AG09319 (cell line): ENCODE data around the gene ZNF217.
A peak's percentile ranks its signal among the peaks of the same experiment; 100 is the strongest.
"Not testable (repeated sequence)": the region's sequence is repeated elsewhere in the genome, so short reads cannot be mapped to it uniquely, and the experiment has no call there.

Experiments
- DNase-seq: peaks from one replicate; pipeline ENCODE4 v3.0.0-alpha.2; 2010; ENCODE audit warnings: low read depth; ENCODE audit errors: extremely low read depth
- CTCF ChIP-seq: IDR thresholded peaks from 2 replicates; pipeline ENCODE4 v1.5.1; 2011; ENCODE audit warnings: low read depth, mild to moderate bottlenecking, inconsistent platforms, low read length, moderate library complexity

ZNF217 gene

GRCh38 chr20:53613748-53614147 lies 20.1 kb upstream of the ZNF217 start:
- no peak for DNase-seq
- no peak for TF ChIP-seq CTCF

GRCh38 chr20:53612289-53612688 lies 18.6 kb upstream of the ZNF217 start:
- not testable (repeated sequence) for DNase-seq

GRCh38 chr20:53611449-53611894 lies 17.8 kb upstream of the ZNF217 start:
- TF ChIP-seq CTCF, result no peak
- DNase-seq, result peak; percentile 90

- no peak for TF ChIP-seq CTCF
- no peak for DNase-seq
Observed at GRCh38 chr20:53609491-53610445, 16.1 kb upstream of the ZNF217 start.

- no peak for TF ChIP-seq CTCF
- no peak for DNase-seq
Observed at GRCh38 chr20:53608456-53609452, 15.1 kb upstream of the ZNF217 start.

GRCh38 chr20:53608071-53608455 lies 14.4 kb upstream of the ZNF217 start:
- no peak for DNase-seq
- no peak for TF ChIP-seq CTCF

GRCh38 chr20:53606364-53606985 lies 12.8 kb upstream of the ZNF217 start:
- no peak for TF ChIP-seq CTCF
- no peak for DNase-seq

GRCh38 chr20:53605401-53605800 lies 11.8 kb upstream of the ZNF217 start:
- not testable (repeated sequence) for DNase-seq

- DNase-seq, result not testable (repeated sequence)
Observed at GRCh38 chr20:53604846-53605245, 11.2 kb upstream of the ZNF217 start.
